CD4-positive, alpha-beta T cell treated with Interleukin-10 for 1 hour (primary cell): ENCODE data around the gene NCAPD3.
"Not testable (repeated sequence)": the region's sequence is repeated elsewhere in the genome, so short reads cannot be mapped to it uniquely, and the experiment has no call there.

Source experiments
- DNase-seq: peaks from one replicate; pipeline ENCODE4 v3.0.0-alpha.2; 2020

NCAPD3 gene

DNA sequence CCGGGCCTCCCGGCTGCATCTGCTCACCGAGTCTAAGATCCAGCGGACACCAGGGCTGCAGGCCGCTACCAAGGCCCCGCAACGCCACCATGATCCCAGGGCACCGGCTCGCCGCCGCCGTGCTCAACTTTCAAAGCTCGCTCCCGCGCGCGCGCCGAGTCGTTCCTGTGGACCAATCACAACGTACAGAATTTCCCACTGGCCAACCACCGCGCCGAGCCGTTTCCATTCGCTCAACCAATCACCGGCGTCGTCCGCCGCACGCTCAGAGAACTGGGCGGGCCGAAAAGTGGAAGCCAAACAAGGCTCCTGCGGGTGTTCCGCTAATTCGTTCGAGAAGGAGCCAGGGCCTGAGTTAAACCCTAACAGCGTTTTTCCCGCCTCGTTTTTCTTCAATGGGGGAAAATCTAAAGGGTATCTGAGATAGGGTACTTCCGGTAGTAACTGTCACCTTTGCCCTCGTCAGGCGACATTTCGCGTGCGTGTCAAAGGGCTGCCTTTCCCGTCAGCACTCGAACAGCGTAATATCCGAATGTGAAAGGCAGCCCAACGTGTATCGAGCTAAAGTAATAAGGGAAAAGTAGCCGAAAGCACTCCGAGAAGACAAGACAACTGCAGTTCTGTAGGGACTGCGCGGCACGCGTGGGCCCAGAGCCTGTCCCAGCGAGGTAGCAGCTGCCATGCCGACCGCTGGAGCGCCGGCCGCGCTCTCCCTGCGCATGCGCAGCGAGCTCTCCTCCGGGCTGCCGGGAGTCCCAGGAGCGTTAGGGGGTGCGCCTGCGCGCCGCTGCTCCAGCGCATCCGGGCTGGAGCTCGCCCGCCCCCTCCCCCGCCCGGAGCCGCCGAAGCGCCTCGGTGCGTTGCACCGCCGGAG is at the start of gene NCAPD3, which contains the start of gene VPS26B:
NCAPD3 (minus strand) TSS at position 132 of the 874 bp plus-strand sequence; CDS start at position 91, 41 bp downstream.
VPS26B (plus strand) TSS at position 836 of the 874 bp plus-strand sequence. CDS start 452 bp downstream, outside the sequence.
- peak; percentile 96 for DNase-seq

DNA sequence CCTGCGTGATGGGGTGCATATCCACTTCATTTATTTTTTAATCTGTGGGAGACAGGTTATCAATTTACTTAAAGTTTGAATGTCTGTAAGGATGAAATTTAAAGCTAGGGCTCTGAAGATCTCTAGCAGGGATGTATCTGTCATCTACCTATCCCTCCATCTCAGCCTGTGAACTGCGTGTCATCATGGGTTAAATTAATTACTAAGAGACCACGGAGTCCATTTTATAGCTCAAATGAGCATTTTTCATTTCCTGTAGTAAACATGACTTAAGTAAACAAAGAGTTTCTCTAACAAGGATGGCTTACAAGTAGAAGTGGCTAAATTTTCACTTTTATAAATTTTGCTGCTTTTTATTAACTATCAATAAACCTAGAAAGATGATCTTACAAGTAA is 49.5 kb upstream of the NCAPD3 start:
- DNase-seq, result no peak

- DNase-seq, result no peak
Observed at GRCh38 chr11:134272381-134273316, 48.9 kb upstream of the NCAPD3 start.

DNA sequence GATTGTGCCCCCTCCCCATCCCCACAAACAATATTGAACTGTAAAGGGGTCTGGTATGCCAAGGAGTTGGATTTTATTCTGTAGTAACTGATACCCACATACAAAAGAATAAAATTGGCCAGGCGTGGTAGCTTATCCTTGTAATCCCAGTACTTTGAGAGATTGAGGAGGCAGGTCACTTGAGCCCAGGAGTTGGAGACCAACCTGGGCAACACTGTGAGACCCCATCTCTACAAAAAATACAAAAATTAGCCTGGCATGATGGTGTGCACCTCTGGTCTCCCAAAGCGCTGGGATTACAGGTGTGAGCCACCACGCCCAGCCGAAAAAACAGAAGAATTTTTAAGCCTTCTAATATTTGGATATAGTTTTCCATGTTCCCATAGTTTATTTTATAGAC is 48.2 kb upstream of the NCAPD3 start:
- DNase-seq, result no peak

DNA sequence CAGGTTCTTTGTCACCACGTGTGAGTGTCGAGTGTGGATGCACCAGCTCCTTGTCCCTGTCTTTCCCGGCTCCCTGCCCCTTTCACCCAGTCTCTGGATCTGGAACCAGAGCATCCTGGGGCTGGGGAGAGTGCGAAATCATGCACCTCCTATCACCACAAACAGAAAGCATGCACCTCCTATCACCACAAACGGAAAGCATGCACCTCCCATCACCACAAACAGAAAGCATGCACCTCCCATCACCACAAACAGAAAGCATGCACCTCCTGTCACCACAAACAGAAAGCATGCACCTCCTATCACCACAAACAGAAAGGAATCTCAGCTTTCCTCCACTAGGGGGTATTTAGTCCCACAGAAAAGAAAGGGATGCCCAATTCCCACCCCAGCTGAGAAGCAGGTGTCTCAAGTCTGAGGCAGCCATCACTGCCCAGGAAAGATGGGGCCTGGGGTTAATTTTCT is 46.5 kb upstream of the NCAPD3 start:
- DNase-seq, result peak; percentile 57

DNA sequence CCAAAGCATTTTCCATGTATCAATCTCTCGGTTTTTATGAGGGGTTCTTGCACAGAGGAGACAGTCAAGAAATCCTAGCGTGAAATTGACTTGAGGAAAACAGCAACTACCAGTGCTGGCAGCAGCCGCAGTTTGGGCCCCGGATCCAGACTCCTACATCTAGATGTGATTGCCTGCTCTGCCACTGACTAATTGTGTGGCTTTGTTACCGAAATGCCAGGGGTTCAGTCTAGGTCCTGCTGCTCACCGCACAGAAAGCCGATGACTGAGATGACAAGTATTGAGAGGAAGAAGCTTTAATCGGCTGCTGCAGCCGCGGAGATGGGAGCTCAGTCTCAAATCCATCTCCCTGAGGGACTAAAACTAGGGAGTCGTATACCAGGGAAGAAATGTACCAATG is 44.2 kb upstream of the NCAPD3 start:
- DNase-seq, result no peak

DNA sequence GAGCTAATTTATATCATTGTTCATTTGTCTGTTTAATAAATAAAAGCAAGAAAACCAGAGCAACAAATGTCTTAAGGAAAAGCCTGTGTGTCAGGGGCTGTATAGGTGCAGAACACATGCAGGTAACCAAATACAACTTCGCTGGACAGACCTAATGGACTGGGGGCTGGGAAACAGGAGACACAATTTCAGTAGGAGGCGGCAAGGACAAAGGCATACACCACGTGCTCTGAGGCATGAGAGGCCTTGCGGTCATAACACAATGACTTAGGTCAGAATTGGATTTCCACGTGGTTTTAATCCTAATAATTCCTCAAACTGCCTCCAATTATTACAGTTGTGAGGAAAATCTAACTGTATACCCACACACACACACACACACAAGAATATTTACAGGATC is 43.7 kb upstream of the NCAPD3 start:
- DNase-seq, result no peak

- no peak for DNase-seq
Observed at GRCh38 chr11:134266841-134267251, 43.1 kb upstream of the NCAPD3 start.

DNA sequence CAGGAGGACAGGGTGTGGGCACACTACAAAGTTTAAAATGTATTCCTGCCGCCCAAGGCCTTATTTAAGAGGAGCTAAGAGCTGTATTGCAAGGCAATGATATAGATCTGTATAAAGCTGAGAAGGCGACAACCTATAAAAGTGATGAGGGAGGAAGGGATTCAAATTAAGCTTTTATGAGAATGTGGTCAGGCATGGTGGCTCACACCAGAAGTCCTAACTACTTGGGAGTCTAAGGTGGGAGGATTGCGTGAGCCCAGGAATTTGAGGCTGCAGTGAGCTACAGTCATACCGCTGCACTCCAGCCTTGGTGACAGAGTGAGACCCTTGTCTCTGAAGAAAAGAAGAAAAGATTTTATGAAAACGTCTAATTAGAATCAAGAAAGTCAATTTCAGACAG is 42.7 kb upstream of the NCAPD3 start:
- no peak for DNase-seq

DNA sequence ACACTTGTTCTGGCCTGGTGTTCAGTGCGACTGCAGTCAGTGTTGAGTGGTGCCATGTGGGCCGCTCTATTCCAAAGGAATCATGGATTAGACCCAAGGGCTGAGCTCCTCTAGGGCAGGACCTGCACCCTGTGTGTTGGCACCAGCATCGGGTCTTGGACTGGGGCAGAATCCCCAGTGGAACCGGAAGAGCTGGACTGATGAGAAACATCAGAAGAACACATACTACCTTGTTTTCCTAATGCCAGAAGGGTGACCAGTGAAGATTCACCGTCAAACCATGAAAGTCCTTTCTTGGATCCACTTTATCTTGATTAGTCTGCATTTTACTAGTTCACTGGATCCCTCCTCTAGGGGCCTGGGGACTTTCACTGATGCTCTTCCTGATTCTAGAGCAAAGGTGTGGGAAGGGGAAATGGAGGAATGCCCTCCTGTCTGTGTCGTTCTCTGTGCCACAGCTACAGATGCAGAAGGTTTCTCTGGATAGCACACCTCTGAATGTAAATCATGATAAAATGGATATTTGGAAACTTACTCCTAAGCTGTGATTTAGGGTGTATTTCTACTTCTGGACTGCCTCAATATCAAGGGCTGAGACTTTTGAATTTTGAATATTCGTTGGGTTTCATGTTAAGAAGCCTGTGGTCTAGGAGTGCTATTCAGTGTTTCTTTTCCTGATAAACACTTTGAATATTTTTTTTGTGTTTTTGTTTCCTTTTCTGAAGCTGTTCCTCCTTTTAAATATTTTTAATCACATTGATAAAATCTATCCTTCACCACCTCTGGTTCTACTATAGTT is 41.4 kb upstream of the NCAPD3 start:
- no peak for DNase-seq

GRCh38 chr11:134261626-134262488 is 38.1 kb upstream of the NCAPD3 start:
- DNase-seq, result peak; percentile 54

DNA sequence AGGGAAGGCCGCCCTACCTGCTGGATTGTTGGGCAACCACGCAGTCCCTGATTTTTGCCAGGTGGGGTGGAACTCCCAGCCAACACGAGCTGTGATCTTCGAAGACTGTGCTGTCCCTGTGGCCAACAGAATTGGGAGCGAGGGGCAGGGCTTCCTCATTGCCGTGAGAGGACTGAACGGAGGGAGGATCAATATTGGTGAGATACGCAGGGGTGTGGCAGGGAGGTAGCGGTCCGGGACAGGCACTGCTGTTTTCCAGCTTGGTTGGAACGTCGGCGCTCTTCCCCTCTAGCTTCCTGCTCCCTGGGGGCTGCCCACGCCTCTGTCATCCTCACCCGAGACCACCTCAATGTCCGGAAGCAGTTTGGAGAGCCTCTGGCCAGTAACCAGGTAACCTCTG is 37.2 kb upstream of the NCAPD3 start:
- no peak for DNase-seq

GRCh38 chr11:134260503-134260902 is 36.7 kb upstream of the NCAPD3 start:
- DNase-seq, result no peak

- DNase-seq, result no peak
Observed at GRCh38 chr11:134258577-134258976, 34.8 kb upstream of the NCAPD3 start.

GRCh38 chr11:134257101-134257500 is 33.3 kb upstream of the NCAPD3 start:
- DNase-seq, result no peak

DNA sequence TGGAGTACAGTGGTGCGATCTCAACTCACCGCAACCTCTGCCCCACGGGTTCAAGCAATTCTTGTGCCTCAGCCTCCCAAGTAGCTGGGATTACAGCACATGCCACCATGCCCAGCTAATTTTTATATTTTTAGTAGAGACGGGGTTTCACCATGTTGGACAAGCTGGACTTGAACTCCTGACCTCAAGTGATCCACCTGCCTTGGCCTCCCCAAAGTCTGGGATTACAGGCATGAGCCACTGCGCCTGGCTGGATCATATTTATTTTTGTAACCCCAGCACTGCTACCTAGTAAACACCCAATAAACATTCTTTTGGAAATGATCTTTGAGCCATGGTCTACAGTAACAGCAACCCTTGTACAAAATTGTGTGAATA is 31.4 kb upstream of the NCAPD3 start:
- DNase-seq, result not testable (repeated sequence)

- DNase-seq, result no peak
Observed at GRCh38 chr11:134254433-134255183, 30.8 kb upstream of the NCAPD3 start.

GRCh38 chr11:134253188-134253993 is 29.6 kb upstream of the NCAPD3 start, which contains the start of the genes ACAD8 and THYN1:
TSS of gene ACAD8 (plus strand) at chr11:134253568. CDS start at chr11:134253601, 33 bp downstream.
TSS of gene THYN1 (minus strand) at chr11:134253352. CDS start at chr11:134252882, 470 bp downstream.
- DNase-seq, result peak; percentile 96

DNA sequence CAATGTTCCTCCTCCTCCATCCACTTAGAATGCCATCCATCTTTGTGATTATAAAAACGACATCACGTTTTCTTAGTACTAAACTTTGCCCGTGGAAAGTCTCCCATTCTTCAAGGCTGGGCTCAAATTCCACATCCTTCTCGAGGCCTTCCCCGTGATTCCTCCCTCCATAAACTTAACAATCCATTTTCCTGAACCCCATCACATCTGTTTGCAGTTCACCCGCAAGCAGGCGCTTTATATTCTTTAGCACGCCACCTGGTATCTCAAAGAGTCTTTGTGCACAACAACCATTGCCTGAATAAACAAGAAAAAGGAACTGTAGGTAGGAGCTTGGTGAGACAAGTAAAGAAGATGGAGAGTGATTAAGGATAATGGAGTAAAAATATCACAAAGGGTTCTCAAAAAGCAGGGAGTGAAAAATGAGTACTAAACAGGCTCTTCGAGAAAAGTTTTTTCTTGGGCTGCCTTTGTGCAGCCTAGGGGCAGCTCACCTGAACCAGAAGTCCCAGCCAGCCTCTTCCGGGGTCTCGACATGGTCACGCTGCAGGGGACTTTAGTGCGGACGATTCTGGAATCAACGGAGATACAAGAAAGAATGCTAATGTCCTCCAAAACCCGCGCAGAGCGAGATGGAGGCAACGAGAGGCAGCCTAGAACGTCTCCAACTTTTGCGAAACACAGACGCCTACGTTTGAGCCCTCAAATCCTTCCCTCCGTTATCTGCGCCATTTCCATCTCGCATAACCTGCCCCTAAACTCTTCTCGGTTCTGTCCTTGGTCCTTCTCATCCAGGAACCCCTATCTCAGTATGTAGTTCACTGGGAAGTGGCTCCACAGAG is 28.8 kb upstream of the NCAPD3 start:
- DNase-seq, result no peak
